Activated naive CD4-positive, alpha-beta T cell treated with anti-CD3 and anti-CD28 coated beads, Interleukin-2, amount 50 U/mL, for 16 hours (primary cell): ENCODE data around the gene NECTIN1.

ENCODE experiments used
- DNase-seq: peaks from one replicate; pipeline ENCODE4 v3.0.0-alpha.2; 2020

Gene NECTIN1

GRCh38 chr11:119712006-119712405, 17.0 kb downstream of the NECTIN1 start:
- no peak for DNase-seq

GRCh38 chr11:119711476-119711875, 17.5 kb downstream of the NECTIN1 start:
- no peak for DNase-seq

GRCh38 chr11:119710417-119710816, 18.6 kb downstream of the NECTIN1 start:
- DNase-seq, result no peak

DNA sequence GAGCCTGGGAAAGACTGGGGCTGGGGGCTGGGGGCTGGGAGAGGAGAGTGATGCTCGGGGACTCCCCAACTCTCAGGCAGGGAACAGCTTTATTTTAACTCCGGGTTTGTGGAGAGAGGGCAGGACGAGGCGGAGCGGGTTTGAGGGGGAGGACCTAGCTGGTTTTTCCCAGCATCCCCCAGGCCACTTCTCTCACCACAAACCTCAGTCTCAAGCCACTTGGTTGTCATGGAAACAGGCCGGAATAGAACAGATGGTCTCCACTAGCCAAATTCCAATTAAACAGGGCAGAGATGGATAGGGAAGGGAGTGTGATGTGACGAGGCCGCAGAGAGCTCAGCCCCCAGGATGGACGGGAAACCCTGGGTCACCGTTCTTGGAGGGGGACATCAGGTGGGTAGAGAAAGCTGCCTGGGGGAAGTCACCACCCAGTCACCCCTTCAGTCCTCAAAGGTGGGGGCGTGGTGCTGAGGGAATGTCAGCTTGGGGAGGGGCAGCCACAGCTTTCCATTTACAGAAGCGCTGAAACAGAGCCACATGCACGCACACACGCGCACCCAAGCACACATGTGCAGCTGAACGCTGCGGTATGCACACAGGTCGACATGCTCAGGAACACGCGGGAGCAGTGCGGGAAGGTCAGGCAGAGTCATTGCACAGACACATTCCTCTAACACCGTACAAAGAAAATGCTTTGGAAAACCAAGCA, 19.2 kb downstream of the NECTIN1 start:
- DNase-seq, result no peak

DNA sequence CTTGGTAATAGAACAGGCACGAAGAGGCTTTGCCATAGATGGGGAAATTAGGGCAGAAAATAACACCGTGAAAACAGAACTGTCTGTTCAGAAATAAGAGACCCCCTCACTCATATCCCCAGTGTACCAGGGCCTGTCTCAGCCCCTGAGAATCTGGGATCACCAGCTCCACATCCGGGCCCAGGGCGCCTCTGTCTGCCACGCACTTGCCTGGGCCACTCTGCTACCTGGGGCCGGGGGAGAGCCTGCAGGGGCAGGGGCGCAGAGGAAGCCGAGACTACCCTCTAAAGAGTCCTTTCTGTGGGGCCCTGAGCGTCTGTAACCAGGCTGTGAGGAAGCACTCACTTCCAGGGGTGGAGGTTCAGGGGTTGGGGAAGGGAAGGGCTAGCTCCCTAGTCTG, 19.8 kb downstream of the NECTIN1 start:
- DNase-seq, result no peak

DNA sequence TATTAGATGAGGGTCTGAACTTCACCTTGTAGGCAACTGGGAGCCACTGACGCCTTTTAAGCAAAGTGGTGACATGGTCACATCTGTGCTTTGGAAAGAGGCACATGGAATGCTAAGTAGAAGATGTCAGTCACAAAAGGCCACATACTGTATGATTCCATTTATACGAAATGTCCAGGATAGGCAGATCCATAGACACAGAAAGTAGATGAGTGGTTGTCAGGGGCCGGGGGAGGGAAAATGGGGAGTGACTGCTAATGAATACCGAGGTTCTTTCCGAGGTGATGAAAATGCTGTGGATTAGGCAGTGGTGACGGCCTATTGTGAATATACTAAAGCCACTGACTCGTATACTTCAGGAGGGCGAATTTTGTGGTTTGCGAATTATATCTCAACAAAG, 20.6 kb downstream of the NECTIN1 start:
- no peak for DNase-seq

DNA sequence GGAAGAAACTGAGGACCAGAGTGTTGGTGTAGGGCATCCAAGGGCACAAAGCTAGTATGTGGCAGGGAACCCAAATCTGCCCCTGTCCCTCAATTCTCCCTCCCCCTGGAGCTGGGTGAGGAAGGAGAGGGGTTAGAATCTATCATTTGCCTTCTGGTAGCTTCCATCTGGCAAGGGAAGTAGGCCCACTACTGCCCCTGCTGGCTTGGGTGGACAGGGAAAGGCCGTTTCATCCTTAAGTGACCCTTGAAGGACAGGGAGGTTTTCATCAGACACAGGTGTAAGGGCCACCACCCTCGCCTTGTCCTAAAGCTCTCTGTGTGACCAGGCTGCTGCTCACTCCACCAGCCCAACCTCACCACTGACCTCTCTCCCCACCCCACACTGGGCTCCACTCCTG, 22.1 kb downstream of the NECTIN1 start:
- DNase-seq, result no peak

DNA sequence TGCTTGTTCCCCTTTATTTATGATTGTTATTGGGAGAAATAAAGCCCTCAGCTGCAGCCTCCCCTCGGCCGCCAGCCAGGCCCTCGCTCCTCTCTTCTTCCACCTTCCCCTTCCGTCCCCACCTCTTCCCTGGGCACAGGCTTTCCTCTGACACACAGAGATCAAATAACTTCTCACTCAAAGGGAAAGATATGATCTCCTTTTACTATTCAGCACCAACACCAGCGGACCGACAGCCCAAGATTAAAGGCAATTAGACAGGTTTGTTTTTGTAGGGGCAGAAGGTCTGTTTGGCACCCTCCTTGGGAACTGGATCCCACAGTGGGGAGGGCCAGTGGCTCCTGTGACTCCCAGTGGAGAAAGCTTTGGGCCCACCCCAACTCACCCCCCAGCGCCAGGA, 23.0 kb downstream of the NECTIN1 start:
- no peak for DNase-seq

GRCh38 chr11:119705362-119705761, 23.6 kb downstream of the NECTIN1 start:
- DNase-seq, result no peak

- DNase-seq, result no peak
Measured at GRCh38 chr11:119704849-119705248, 24.2 kb downstream of the NECTIN1 start.

DNA sequence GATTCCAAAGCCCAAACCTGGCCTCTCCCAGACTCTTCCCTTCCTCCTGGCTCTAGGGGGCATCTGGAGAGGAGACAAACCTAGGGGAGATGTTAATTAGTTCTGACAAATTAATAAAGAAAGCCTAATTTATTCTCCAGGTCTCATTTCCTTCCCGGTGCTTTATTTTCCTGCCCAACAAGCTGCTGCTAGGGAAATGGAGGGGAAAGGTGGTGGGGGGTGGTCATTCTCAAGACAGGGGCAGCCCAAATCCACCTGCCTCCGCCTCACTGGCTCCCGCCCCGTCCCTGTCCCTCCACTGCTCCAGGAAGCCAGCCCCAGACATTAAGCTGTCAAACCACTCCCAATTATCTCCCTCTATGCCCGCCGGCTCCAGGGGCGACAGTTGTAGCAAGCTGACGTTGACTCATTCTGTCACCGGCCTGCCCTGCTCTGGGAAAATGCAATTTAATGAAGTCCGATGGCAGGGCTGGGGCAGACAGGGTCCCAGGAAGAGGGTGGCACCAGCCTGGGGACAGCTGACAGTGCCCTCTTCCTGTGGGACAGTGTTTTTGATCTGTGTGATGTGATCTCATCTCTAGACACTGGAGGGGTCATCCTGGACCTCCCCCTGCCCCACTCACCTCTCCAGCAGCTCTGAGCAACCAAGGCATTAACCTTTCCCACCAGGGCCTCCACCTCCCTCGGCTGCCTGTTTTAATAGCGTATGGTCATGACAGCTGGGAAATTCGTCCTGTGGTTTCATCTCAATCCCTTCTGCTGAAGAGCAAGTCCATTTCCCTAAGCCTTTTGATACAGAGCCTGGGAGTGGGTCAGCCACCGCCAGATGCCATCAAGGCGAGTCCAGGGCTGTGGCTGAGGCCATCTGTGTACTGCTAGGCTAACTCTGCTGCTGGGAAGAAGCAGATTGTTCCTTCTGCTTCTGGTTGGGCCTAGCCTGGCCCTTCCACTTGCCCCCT, 27.1 kb downstream of the NECTIN1 start:
- no peak for DNase-seq

GRCh38 chr11:119700536-119701346, 28.3 kb downstream of the NECTIN1 start:
- no peak for DNase-seq

GRCh38 chr11:119700030-119700429, 29.0 kb downstream of the NECTIN1 start:
- DNase-seq, result no peak

DNA sequence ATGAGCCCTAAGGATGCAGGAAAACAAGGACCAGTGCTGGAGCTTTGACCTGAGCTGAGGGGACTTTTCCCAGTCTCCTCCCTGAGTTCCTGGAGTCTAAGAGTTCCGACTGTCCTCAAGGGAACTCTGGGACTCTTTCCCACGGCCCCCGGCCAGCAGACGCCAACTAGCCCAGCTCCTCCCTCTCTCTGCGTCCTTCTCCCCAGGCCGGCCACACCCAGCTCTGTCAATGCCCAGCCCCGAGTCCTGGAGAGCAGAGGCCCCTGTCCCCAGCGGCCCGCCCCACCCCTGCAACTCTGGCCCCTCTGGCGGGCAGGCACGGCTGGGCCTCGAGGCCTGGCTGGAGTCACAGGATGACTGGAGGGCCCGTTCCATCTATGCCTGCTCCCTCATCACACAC, 29.8 kb downstream of the NECTIN1 start:
- no peak for DNase-seq

- DNase-seq, result no peak
Measured at GRCh38 chr11:119697882-119698281, 31.1 kb downstream of the NECTIN1 start.

DNA sequence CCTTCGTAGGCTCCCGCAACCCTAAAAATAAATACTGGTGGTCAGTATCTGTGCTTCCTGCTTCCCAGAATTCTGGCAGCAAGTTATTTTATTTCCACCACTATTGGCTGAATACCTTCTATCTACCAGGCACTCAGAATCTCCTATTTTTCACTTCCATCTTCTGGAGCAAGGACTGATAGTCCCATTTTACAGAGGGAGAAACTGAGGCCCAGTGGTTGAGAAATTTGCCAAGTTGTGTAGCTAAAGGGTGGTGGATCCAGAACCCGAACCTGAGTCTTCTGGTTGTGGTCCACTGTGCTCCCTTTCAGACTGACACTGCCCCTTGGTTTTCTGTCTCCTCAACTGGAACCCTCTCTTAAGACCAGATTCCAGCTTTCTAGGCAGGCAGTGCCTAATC, 31.6 kb downstream of the NECTIN1 start:
- DNase-seq, result no peak

DNA sequence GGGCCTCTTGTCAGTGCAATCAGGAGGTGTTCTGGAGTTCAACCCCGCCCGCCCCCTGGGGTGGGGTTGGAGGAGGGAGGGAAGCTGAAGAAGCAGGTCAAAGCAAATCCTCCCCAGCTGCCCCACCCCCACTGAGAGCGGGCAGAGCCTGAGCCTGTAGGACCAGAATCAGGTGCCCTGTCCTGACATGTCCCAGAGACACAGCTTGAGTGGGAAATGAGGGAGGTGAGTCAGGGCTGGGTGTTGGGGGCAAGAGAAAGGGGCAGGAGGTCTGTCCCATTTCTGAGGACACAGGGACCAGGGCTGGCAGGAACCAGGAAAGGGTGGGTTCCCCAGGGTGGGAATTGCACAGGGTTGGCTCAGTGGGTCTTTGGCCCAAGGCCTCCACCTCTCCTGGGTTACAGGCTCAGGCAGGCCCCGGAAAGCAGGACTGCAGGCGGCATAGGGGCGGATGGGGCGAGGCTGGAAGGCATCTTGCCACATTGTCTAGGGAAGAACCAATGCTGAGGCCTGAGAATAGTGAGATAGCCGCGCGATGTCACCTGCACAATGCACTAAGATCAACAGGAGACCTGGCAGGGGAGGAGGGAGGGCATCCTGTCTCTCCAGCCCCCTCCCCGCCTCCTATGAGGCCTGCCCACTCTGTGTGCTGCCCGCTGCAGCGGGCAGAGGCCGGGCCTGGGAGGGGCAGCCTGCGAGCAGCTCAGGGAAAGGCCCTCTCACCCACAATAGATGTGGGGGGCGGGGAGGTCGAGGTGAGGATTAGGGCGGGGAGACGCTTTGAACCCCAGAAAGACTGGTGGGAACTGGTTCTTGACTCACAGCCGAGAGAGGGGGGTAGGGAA, 32.4 kb downstream of the NECTIN1 start:
- DNase-seq, result no peak

GRCh38 chr11:119694334-119694733, 34.7 kb downstream of the NECTIN1 start:
- DNase-seq, result no peak

GRCh38 chr11:119693253-119693815, 35.7 kb downstream of the NECTIN1 start:
- DNase-seq, result no peak

DNA sequence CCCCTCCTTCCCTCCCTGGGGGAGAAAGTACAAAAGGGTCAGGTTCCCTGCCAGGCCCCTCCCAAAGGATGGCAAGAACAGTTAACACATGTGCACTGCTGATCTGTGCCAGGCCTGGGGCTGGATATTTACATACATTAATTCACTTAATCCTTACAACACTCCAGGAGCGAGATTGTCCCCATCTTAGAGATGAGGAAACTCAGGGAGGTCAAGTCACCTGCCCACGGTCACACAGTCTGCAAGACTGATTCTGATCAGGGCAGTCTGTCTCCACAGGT, 36.5 kb downstream of the NECTIN1 start:
- DNase-seq, result no peak

GRCh38 chr11:119691701-119692539, 37.1 kb downstream of the NECTIN1 start:
- no peak for DNase-seq
